ENCODE data around the gene FAM193B. TPM values are rescaled to one million over a fixed set of nuclear protein-coding genes. Genes with fewer than 3 reads are reported as not detected.

The FAM193B gene
- total and polyA plus RNA-seq, 9 of the 15 experiments (the other 6 are each of a cell fraction or from before 2014, with no cell fraction given): 4.4 to 76.4 (median 37.3) TPM

- peak in 1 of 2 experiments; percentile 85; a peak in 3 of 4 replicates for TF ChIP-seq SRF (CRISPR knock-in tag; IDR thresholded peaks at IDR 0.05)
- TF ChIP-seq CBX3 (IDR thresholded peaks at IDR 0.05; ENCODE audit: borderline replicate concordance in 1 of 2, low read length in 2 of 2): no peak
- TF ChIP-seq KLF1 (tag; IDR thresholded peaks at IDR 0.05): peak; percentile 95
- TF ChIP-seq TRIM24 (IDR thresholded peaks at IDR 0.05): no peak
- no peak for TF ChIP-seq BRD9 (IDR thresholded peaks at IDR 0.05; ENCODE audit: low read depth, partially characterized antibody)
- TF ChIP-seq ELK1 (CRISPR knock-in tag; IDR thresholded peaks at IDR 0.05): no peak
- TF ChIP-seq ATF6 (CRISPR knock-in tag; IDR thresholded peaks at IDR 0.05): no peak
- no peak for TF ChIP-seq ZBTB49 (CRISPR knock-in tag; IDR thresholded peaks at IDR 0.05; ENCODE audit: borderline replicate concordance)
- no peak for TF ChIP-seq SNIP1 (IDR thresholded peaks at IDR 0.05; ENCODE audit: low read depth)
- TF ChIP-seq GATAD2B (IDR thresholded peaks at IDR 0.05; ENCODE audit: borderline replicate concordance): peak; percentile 82
- TF ChIP-seq EZH2 (IDR thresholded peaks at IDR 0.05; ENCODE audit: borderline replicate concordance, low read depth, low read length): no peak
- peak; percentile 22 for TF ChIP-seq TAF1 (IDR thresholded peaks at IDR 0.05; ENCODE audit: control insufficient read depth, extremely low read depth, insufficient read depth, low read length, severe bottlenecking)
- no peak for TF ChIP-seq SP2 (IDR thresholded peaks at IDR 0.05; ENCODE audit: extremely low read depth, low read depth, low read length, poor library complexity, severe bottlenecking)
- TF ChIP-seq PTBP1 (IDR thresholded peaks at IDR 0.05; ENCODE audit: low read depth, low read length): no peak
- no peak for TF ChIP-seq MAFF (IDR thresholded peaks at IDR 0.05; ENCODE audit: low read length)
- no peak for TF ChIP-seq NR4A1 (CRISPR knock-in tag; IDR thresholded peaks at IDR 0.05)
- no peak for TF ChIP-seq NR4A1 (tag; IDR thresholded peaks at IDR 0.05)
- TF ChIP-seq ZHX1 (conservative IDR thresholded peaks at IDR 0.05; ENCODE audit: low read length): no peak
- no peak for TF ChIP-seq ZNF324 (CRISPR knock-in tag; IDR thresholded peaks at IDR 0.05)
- TF ChIP-seq ZNF586 (CRISPR knock-in tag; conservative IDR thresholded peaks at IDR 0.05): no peak
- TF ChIP-seq ESRRA (IDR thresholded peaks at IDR 0.05; ENCODE audit: borderline replicate concordance, low read depth): peak; percentile 67; the same call in 1 of the 2 replicates
Observed at GRCh38 chr5:177491429-177491945, 62.9 kb downstream of the FAM193B start (continued).

Data from K562 (cell line).